ENCODE measurements around the gene CHST8. TPM values are rescaled to one million over a fixed set of nuclear protein-coding genes. Genes with fewer than 3 reads are reported as not detected.

Gene CHST8
- total RNA-seq, 2 experiments from 2014 or later, result not detected

Other genes with a start within 250 kb of the CHST8 start
- 10 to 100 TPM; 26.2 to 26.3 TPM for gene CEBPG, start 248.2 kb upstream of the CHST8 start, total RNA-seq
- 10 to 100 TPM; 23.5 to 26.2 TPM for gene PEPD, start 100.2 kb upstream of the CHST8 start, total RNA-seq
- 1 to 10 TPM in 1 of 2 experiments, under 1 TPM in 1; 0.33 to 1.3 TPM for gene KCTD15, start 174.9 kb downstream of the CHST8 start, total RNA-seq